Activated CD8-positive, alpha-beta memory T cell treated with anti-CD3 and anti-CD28 coated beads for 4 hours (primary cell): ENCODE data around the gene CTU2.

ENCODE experiments used
- DNase-seq, 2 donors: peaks; one replicate each; pipeline ENCODE4 v3.0.0-alpha.2; 2020; ENCODE audit warnings: low read depth in 2 of 2

The CTU2 gene

DNA sequence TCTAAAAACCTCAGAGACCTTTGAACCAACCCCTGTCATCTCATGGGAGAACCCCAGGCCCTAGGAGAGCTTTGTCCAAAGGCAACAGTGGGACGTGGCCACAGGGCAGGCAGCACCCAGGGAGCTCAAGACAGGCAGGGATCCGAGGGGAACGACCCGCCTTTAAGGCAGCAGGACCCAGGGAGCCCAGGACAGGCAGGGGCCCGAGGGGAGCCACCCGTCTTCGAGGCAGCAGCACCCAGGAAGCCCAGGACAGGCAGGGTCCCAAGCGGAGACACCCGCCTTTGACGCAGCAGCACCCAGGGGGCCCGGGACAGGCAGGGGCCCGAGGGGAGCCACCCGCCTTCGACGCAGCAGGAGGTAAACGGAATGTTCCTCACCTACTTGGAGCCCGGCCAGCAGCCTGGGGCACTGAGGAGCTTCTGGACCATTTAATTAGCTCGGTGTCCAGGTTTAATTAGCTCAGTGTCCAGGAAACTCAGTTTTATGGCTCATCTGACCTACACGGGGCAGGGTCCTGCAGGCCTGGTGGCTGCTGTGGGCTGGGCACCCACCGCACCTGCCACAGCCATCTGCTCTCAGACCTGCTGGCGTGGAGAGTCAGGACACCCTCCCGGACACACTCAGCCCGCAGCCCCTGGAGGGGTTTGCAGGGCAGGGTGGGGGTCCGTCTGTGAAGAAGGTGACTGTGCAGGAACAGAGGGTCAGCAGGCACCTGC is 54.3 kb downstream of the CTU2 start:
- no peak for DNase-seq

GRCh38 chr16:88761143-88761534 is 54.8 kb downstream of the CTU2 start:
- DNase-seq: no peak

- no peak for DNase-seq
These were observed 55.5 kb downstream of the CTU2 start for GRCh38 chr16:88761830-88762229.

DNA sequence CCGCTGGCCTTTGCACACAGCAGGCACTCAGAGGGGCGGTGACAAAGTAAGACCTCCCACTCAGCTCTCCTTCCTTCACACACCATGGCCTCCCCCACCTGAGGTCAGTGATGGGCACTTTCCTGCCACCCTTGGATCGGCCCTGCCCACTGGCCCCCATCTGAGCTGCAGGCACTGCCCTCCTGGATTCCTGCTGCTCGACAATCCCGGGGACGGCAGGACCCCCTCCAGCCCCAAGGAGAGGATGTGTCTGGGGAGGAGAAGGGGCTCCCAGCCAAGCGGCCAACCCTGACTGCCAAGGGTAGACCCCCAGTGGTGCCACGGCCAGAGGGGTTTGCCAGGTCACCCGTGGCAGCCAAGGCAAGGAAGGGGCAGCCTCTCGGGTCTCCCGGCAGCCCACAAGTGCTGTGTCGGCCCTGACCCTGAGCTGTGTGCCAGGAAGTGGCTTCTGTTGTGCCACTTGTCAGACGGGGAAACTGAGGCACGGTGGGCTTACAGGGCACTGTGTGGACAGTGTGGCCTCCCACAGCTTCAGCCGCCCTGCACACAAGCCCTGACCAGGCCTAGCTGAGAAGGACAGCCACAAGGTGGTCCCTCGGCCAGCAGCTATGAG is 56.1 kb downstream of the CTU2 start:
- no peak for DNase-seq

GRCh38 chr16:88762941-88763340 is 56.6 kb downstream of the CTU2 start:
- DNase-seq: no peak

GRCh38 chr16:88763502-88764053 is 57.3 kb downstream of the CTU2 start:
- no peak for DNase-seq

DNA sequence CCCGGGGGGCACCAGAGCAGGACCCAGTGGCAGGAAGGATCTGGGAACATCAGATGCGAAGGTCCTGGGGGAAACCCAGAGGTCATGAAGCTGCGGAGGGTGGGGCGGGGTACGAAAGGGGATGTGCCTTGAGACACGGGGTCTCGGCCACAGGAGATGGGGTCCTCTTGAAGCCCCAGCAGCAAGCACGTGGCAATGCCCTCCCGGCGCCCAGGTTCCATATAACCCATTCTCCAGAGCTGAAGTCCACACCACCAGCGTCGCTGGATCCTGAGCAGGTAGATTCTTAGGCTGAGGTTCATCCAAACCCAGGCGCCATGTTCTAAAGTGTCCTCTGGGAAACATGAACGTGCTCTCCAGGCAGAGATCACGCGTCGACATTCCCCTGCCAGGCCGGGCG is 57.8 kb downstream of the CTU2 start:
- DNase-seq: no peak

DNA sequence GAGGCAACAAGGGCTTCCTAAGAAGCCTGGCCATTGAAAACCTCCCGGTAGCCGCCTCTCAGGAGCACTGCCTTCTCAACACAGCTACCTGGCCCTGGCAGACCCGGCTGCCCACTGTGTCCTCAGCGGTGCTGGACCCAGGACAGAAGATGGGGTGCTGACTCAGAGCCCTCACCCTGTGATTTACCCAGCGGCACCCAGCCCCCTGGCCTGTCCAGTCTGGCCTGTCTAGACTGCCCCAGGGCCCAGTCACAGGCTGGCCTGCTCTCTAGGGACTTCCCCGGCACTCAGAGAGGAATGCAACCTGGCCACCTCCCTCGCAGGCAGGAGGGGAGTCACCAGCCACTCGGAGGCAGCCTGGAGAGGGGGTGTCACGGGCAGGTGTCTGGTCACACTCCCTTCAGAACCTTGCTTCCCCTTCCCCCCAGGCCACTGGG is 58.6 kb downstream of the CTU2 start:
- DNase-seq: no peak
